Measurements from ENCODE around the gene NIPBL. TPM values are rescaled to one million over a fixed set of nuclear protein-coding genes. Genes with fewer than 3 reads are reported as not detected.

Gene NIPBL
- total RNA-seq, 3 donors from 2014 or later = 61.9 to 112 (median 69.2) TPM

- no peaks in the 10 kb centered on the region for H3K36me3 ChIP-seq
- DNase-seq (ENCODE audit: low spot score in 2 of 2) = no peak
- peaks cover 0 to 7% of the 10 kb centered on the region in 2 donors for H3K4me1 ChIP-seq
- no peaks in the 10 kb centered on the region for H3K27me3 ChIP-seq
- H3K9me3 ChIP-seq = no peaks in the 10 kb centered on the region
- H3K4me3 ChIP-seq = no peak overlapping the region
- TF ChIP-seq CTCF (IDR thresholded peaks at IDR 0.05) (no peak), POLR2AphosphoS5 (IDR thresholded peaks at IDR 0.05) (no peak), POLR2A (IDR thresholded peaks at IDR 0.05) (no peak)
- intact Hi-C loops (cut with DNase I; ENCODE audit: low total_unique reads) = no loop called here
- no peak overlapping the region for H3K27ac ChIP-seq
These were observed 71.5 kb downstream of the NIPBL start for GRCh38 chr5:36948041-36948440.

GRCh38 chr5:36948650-36949049 is 72.1 kb downstream of the NIPBL start:
- H3K27me3 ChIP-seq = no peaks in the 10 kb centered on the region
- DNase-seq (ENCODE audit: low spot score in 2 of 2) = no peak
- peaks cover 0 to 7% of the 10 kb centered on the region in 2 donors for H3K4me1 ChIP-seq
- intact Hi-C loops (cut with DNase I; ENCODE audit: low total_unique reads) = no loop called here
- TF ChIP-seq CTCF (IDR thresholded peaks at IDR 0.05) (no peak), POLR2A (IDR thresholded peaks at IDR 0.05) (no peak)
- H3K9me3 ChIP-seq = no peaks in the 10 kb centered on the region
- no peak overlapping the region for H3K27ac ChIP-seq
- H3K36me3 ChIP-seq = no peaks in the 10 kb centered on the region
- H3K4me3 ChIP-seq = no peak overlapping the region

GRCh38 chr5:36949593-36949992 is 73.0 kb downstream of the NIPBL start:
- Histone ChIP-seq H3K4me1 (peaks cover 0 to 7% of the 10 kb centered on the region in 2 donors), H3K9me3 (no peaks in the 10 kb centered on the region), H3K36me3 (no peaks in the 10 kb centered on the region), H3K27me3 (no peaks in the 10 kb centered on the region), H3K4me3 (no peak overlapping the region), H3K27ac (no peak overlapping the region)
- TF ChIP-seq CTCF (IDR thresholded peaks at IDR 0.05) (no peak), POLR2A (IDR thresholded peaks at IDR 0.05) (no peak), POLR2AphosphoS5 (IDR thresholded peaks at IDR 0.05) (no peak)
- intact Hi-C loops (cut with DNase I; ENCODE audit: low total_unique reads) = no loop called here
- DNase-seq (ENCODE audit: low spot score in 2 of 2) = no peak

GRCh38 chr5:36950586-36951457 is 74.3 kb downstream of the NIPBL start:
- H3K4me3 ChIP-seq = no peak overlapping the region
- intact Hi-C loops (cut with DNase I; ENCODE audit: low total_unique reads) = no loop called here
- no peaks in the 10 kb centered on the region for H3K27me3 ChIP-seq
- TF ChIP-seq POLR2AphosphoS5 (IDR thresholded peaks at IDR 0.05) (no peak), CTCF (IDR thresholded peaks at IDR 0.05) (no peak), POLR2A (IDR thresholded peaks at IDR 0.05) (no peak)
- no peaks in the 10 kb centered on the region for H3K9me3 ChIP-seq
- H3K4me1 ChIP-seq = peaks cover 0 to 7% of the 10 kb centered on the region in 2 donors
- H3K27ac ChIP-seq = peak overlapping the region in 1 of 2 donors; percentile 21
- DNase-seq (ENCODE audit: low spot score in 2 of 2) = no peak
- H3K36me3 ChIP-seq = no peaks in the 10 kb centered on the region

- no peak overlapping the region for H3K27ac ChIP-seq
- H3K36me3 ChIP-seq = no peaks in the 10 kb centered on the region
- H3K4me3 ChIP-seq = no peak overlapping the region
- H3K9me3 ChIP-seq = no peaks in the 10 kb centered on the region
- no peak for TF ChIP-seq POLR2AphosphoS5 (IDR thresholded peaks at IDR 0.05)
- no peak for TF ChIP-seq CTCF (IDR thresholded peaks at IDR 0.05)
- TF ChIP-seq POLR2A (IDR thresholded peaks at IDR 0.05) = no peak
- no peak for DNase-seq (ENCODE audit: low spot score in 2 of 2)
- intact Hi-C loops (cut with DNase I; ENCODE audit: low total_unique reads) = no loop called here
- H3K4me1 ChIP-seq = peaks cover 0 to 7% of the 10 kb centered on the region in 2 donors
- no peaks in the 10 kb centered on the region for H3K27me3 ChIP-seq
These were observed 76.5 kb downstream of the NIPBL start for GRCh38 chr5:36953043-36953442.

Measured in breast epithelium (tissue), 4 donors.